ENCODE measurements around the gene PFKFB3.

The PFKFB3 gene

GRCh38 chr10:6297951-6298381 is 95.2 kb downstream of the PFKFB3 start:
- Histone ChIP-seq H3K9me3 (ENCODE audit: low read length) (no peaks in the 10 kb centered on the region), H3K27me3 (ENCODE audit: insufficient read depth, low read length) (no peaks in the 10 kb centered on the region), H2AFZ (ENCODE audit: low read length) (no peak overlapping the region), H3K36me3 (ENCODE audit: insufficient read depth, low read length) (no peaks in the 10 kb centered on the region), H4K20me1 (ENCODE audit: insufficient read depth, low read length) (no peaks in the 10 kb centered on the region), H3K4me3 (ENCODE audit: low read depth, low read length, poor library complexity, severe bottlenecking) (no peak overlapping the region), H3K4me1 (ENCODE audit: insufficient read depth, low read length, severe bottlenecking) (peaks cover 34% of the 10 kb centered on the region), H3F3A (ENCODE audit: insufficient read depth, low read length) (no peaks in the 10 kb centered on the region), H3K79me2 (ENCODE audit: insufficient read depth, low read length) (no peaks in the 10 kb centered on the region), H3K9me2 (ENCODE audit: low read depth, low read length) (no peaks in the 10 kb centered on the region), H3K4me2 (ENCODE audit: low read length) (no peak overlapping the region), H3K27ac (ENCODE audit: low read depth, low read length, poor library complexity, severe bottlenecking) (peak overlapping the region; percentile 37), H3K9ac (ENCODE audit: low read length) (no peak overlapping the region)
- TF ChIP-seq CTCF (IDR thresholded peaks at IDR 0.05; ENCODE audit: low read length) (no peak), EZH2 (IDR thresholded peaks at IDR 0.05; ENCODE audit: borderline replicate concordance, low read length) (no peak)

GRCh38 chr10:6298428-6298827 is 95.7 kb downstream of the PFKFB3 start:
- H3K4me1 ChIP-seq (ENCODE audit: insufficient read depth, low read length, severe bottlenecking): peaks cover 34% of the 10 kb centered on the region
- no peak overlapping the region for H2AFZ ChIP-seq (ENCODE audit: low read length)
- H3K9ac ChIP-seq (ENCODE audit: low read length): no peak overlapping the region
- H4K20me1 ChIP-seq (ENCODE audit: insufficient read depth, low read length): no peaks in the 10 kb centered on the region
- no peak for TF ChIP-seq CTCF (IDR thresholded peaks at IDR 0.05; ENCODE audit: low read length)
- no peak for TF ChIP-seq EZH2 (IDR thresholded peaks at IDR 0.05; ENCODE audit: borderline replicate concordance, low read length)
- no peaks in the 10 kb centered on the region for H3K9me2 ChIP-seq (ENCODE audit: low read depth, low read length)
- no peaks in the 10 kb centered on the region for H3K79me2 ChIP-seq (ENCODE audit: insufficient read depth, low read length)
- H3K4me3 ChIP-seq (ENCODE audit: low read depth, low read length, poor library complexity, severe bottlenecking): no peak overlapping the region
- H3K9me3 ChIP-seq (ENCODE audit: low read length): no peaks in the 10 kb centered on the region
- H3K36me3 ChIP-seq (ENCODE audit: insufficient read depth, low read length): no peaks in the 10 kb centered on the region
- no peak overlapping the region for H3K27ac ChIP-seq (ENCODE audit: low read depth, low read length, poor library complexity, severe bottlenecking)
- no peak overlapping the region for H3K4me2 ChIP-seq (ENCODE audit: low read length)
- no peaks in the 10 kb centered on the region for H3F3A ChIP-seq (ENCODE audit: insufficient read depth, low read length)
- H3K27me3 ChIP-seq (ENCODE audit: insufficient read depth, low read length): no peaks in the 10 kb centered on the region

- Histone ChIP-seq H3K4me3 (ENCODE audit: low read depth, low read length, poor library complexity, severe bottlenecking) (no peak overlapping the region), H4K20me1 (ENCODE audit: insufficient read depth, low read length) (no peaks in the 10 kb centered on the region), H3K4me2 (ENCODE audit: low read length) (no peak overlapping the region), H3F3A (ENCODE audit: insufficient read depth, low read length) (no peaks in the 10 kb centered on the region), H3K4me1 (ENCODE audit: insufficient read depth, low read length, severe bottlenecking) (peaks cover 39% of the 10 kb centered on the region), H3K27ac (ENCODE audit: low read depth, low read length, poor library complexity, severe bottlenecking) (peak overlapping the region; percentile 93), H3K36me3 (ENCODE audit: insufficient read depth, low read length) (no peaks in the 10 kb centered on the region), H3K79me2 (ENCODE audit: insufficient read depth, low read length) (no peaks in the 10 kb centered on the region), H2AFZ (ENCODE audit: low read length) (no peak overlapping the region), H3K9me2 (ENCODE audit: low read depth, low read length) (no peaks in the 10 kb centered on the region), H3K9ac (ENCODE audit: low read length) (no peak overlapping the region), H3K27me3 (ENCODE audit: insufficient read depth, low read length) (no peaks in the 10 kb centered on the region), H3K9me3 (ENCODE audit: low read length) (no peaks in the 10 kb centered on the region)
- no peak for TF ChIP-seq EZH2 (IDR thresholded peaks at IDR 0.05; ENCODE audit: borderline replicate concordance, low read length)
- no peak for TF ChIP-seq CTCF (IDR thresholded peaks at IDR 0.05; ENCODE audit: low read length)
These were observed 96.5 kb downstream of the PFKFB3 start for GRCh38 chr10:6299234-6299633.
